NCI-H2107 treated with DMSO at 0.1 percent for 48 hours (cell line): ENCODE data around the gene OR9A4.
"Not testable (repeated sequence)": the region's sequence is repeated elsewhere in the genome, so short reads cannot be mapped to it uniquely, and the experiment has no call there.

Source experiments
- DNase-seq: peaks from one replicate; lab custom pipeline; 2025; ENCODE audit not compliant: unreplicated experiment; lab: John Stamatoyannopoulos, UW

The OR9A4 gene, protein sequence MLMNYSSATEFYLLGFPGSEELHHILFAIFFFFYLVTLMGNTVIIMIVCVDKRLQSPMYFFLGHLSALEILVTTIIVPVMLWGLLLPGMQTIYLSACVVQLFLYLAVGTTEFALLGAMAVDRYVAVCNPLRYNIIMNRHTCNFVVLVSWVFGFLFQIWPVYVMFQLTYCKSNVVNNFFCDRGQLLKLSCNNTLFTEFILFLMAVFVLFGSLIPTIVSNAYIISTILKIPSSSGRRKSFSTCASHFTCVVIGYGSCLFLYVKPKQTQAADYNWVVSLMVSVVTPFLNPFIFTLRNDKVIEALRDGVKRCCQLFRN

DNA sequence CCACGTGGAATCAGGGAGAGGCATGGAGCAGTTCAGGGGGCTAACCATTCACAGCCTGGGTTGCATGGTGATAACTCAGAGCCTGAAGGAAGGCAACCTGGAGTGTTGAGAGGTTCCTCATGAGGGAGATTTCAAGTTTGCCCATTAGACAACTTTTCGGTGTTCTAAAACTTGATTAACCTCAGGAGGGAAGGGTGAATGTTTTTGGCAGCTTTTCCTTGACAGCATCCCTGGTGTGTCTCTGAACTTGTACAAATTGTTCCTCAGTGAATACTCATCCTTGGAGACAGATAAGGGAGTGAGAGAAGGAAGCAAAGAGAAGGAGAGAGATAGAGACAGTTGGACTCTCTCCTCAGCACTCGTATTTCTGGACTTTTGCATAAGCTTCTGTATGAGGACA lies at the start of gene OR9A4:
TSS of gene OR9A4 (plus strand) at position 301 of the 400 bp plus-strand sequence. CDS start 2,477 bp downstream, outside the sequence.
- DNase-seq: no peak

DNA sequence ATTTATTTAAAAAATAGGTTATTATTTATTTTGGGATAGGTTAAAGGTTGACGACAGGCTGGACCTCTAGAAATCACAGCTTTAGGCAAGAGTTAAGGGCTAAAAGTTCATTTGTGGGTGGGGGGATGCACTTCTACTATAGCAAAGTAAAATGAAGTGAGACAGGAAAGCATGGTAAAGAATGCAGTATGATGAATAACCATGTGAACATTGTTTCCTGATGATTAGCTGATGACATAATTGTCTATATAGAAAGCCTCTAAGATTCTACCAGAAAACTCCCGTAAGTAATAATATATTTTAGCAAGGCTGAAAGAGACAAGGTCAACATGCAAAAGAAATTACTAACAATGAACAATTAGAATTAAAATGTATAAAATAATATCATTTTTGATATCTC lies 49.2 kb upstream of the OR9A4 start:
- no peak for DNase-seq

DNA sequence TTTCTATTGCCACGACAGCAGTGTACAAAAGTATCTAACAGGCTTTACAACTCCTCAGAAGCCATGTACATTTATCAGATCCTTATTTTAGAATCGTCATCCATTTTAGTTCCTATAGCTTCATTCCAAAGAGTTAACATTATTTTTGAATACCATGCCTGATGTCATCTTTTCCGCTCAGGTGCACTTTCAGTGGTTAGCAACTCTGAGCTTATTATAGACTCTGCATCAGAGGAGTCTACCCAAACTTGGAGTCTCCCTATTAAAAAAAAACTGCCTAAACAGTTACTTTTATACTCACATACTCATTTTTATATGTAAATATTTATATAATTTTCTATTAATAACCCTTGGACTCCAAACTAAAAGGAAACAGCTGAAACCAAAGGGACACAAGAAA lies 43.3 kb upstream of the OR9A4 start:
- DNase-seq: no peak

DNA sequence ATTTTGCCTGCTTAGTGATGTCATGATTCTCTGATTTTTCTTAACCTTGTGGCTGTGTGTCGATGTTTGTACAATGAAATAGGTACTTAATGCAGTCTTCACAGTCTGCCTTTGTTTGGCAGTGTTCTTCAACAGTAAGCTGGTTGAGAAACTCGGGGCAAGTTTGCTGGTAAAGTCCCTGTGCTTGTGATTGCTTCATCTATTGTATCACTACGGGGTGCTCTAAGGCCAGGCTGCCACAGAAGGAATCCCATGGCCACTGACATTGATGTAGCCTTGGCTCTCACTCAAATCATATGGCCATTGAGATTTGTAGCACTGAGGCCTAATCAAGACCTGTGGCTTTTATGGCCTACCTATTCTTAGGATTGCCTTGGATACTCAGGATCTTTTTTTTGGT lies 41.4 kb upstream of the OR9A4 start:
- no peak for DNase-seq

DNA sequence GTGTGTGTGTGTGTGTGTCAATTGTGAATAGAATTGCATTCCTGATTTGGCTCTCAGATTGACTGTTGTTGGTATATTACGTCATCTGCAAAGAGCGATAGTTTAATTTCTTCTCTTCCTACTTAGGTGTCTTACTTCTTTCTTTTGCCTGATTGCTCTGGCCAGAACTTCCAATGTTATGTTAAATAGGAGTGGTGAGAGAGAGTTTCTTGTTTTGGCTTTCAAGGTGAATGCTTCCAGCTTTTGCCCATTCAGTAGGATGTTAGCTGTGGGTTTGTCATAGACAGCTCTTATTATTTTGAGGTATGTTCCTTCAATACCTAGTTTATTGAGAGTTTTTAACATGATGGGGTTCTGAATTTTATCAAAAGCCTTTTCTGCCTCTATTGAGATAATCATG lies 40.7 kb upstream of the OR9A4 start:
- DNase-seq: no peak

DNA sequence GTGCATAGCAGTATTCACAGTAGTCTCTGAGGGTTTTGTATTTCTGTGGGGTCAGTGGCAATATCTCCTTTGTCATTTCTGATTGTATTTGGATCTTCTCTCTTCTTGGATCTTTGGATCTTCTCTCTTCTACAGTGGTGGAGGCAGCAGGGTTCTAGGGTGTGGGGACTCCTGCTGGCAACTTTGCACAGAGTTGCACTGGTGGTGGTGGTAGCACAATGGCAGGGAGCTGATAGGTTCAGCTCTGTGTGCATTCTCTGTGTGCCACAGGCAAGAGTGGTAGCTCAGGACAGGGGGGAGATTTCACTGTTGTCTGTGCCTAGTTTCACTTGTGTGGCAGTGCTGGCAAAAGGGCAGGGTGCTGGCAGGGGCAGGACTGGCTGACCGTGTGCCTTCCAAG lies 39.8 kb upstream of the OR9A4 start:
- DNase-seq: no peak

DNA sequence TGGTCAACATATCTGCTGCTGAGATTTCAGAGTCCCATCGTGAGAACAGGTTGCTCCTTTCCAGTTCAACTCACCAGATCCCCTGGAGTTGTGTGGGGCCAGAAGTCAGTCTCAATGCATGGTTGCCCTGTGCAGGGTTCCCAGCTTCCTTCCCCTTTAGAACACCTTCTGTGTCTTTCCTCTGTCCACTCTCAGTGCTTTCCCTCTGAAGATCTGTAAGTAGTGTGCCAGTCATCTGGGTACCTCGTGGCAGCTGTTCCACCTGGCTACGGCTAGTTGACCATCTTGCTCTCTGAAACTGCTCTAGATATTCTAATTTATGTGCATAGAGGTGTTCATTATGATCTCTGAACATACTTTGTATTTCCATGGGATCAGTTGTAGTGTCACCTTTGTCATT lies 38.8 kb upstream of the OR9A4 start:
- DNase-seq: no peak

DNA sequence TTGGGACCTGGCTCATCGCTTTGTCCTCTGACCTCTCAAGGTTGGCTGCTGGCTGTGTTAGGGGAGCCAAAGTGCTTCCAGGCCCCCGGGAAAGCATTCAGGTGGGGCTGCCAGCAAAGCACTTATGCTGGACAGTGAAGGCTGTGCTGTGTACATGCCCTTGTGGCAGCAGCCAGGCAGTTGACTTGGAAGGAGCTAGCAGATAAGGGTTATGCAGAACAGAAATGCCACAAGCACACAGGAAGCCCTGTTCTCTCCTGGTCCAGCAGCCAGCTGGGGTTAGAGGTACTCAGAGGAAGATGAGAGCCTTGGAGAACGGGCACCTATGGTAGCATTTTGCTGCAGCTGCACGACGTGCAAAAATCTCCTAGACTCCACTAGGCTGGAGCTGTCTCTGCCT lies 35.2 kb upstream of the OR9A4 start:
- no peak for DNase-seq

DNA sequence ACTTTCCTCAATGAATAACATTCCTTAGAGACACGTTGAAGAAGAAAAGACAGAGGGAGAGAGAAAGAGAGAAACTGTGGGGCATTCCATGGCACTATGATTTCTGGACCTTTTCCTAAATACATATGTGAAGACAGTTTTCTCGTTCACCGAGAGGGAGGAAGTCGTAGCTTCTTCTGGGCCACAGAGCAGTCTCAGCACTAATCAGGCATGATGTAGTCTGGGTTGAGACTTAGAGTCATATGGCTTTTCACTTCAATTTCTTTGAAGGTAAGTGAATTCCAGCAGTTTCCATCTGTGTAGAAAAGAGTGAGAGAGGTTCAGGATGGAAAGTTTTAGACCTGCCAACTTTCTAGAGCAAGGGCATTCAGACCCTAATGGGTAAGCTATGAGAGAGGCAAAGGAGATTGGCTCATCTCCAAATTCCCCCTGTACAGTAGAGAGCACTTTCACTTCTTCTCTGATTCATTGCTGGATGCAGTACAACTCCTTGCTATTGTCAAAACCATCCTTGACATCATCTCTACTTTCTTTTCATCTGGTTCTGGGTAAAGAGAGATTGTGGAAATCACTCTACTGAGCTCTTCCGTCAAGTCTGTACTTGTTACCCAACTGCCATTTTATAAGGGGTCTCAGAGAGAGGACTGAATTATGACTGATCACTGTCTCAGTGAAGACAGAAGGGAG lies 31.5 kb upstream of the OR9A4 start:
- no peak for DNase-seq

DNA sequence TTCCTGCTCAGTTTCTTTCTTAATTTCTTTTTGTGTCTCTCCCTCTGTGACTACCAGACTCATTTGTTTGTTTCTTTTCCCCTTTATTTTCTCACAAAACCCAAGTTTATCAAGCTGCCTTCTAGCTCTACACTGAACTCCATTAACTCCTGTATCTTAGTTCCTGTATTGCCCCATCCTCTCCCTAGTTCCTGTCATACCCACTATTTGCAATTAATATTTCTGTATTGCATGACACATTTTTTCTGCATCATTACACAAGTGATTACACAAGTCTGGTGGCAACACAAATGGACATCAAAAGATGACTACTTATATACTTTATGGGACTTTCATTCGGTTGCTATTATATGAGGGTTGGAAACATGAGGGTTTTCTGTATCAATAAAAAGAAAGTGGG lies 26.9 kb upstream of the OR9A4 start:
- DNase-seq: no peak

DNA sequence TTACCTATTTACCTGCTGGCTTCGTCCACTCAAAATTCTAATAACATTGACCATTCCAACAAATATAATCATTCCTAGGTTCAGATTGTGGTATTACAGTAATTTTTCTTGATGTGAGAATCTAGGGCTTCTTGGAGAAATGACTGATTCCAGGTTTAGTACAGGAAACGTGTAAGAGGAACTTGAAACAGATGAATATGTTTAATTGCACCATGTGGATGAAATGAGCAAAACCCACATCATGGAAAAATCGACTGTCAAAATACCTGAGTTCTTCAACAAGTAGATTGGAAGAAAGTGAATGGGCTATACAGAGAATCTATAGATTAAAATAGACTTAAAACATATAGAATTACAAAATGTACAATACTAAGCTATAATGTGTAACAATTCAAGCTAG lies 24.9 kb upstream of the OR9A4 start:
- DNase-seq: no peak

DNA sequence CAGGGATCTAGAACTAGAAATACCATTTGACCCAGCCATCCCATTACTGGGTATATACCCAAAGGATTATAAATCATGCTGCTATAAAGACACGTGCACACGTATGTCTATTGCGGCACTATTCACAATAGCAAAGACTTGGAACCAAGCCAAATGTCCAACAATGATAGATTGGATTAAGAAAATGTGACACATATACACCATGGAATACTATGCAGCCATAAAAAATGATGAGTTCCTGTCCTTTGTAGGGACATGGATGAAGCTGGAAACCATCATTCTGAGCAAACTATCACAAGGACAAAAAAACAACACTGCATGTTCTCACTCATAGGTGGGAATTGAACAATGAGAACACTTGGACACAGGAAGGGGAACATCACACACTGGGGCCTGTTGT lies 16.8 kb upstream of the OR9A4 start:
- not testable (repeated sequence) for DNase-seq

DNA sequence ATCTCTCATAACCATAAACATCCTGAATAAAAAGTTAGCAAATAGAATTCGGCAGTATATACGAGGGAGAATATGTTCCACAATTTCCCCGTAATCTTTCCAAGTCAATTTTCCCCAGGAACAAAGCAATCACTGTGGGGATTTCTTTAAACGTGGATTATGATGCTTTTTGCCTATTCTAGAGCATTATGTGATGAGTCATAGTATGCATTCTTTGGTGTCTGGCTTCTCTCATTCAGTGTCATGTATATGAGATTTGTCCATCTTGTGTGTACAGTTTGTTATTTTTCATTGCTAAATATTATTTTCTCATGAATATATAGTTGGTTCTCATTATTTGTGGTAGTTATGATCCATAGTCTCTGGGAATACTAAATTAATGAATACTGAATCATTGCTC lies 9.9 kb upstream of the OR9A4 start:
- no peak for DNase-seq

DNA sequence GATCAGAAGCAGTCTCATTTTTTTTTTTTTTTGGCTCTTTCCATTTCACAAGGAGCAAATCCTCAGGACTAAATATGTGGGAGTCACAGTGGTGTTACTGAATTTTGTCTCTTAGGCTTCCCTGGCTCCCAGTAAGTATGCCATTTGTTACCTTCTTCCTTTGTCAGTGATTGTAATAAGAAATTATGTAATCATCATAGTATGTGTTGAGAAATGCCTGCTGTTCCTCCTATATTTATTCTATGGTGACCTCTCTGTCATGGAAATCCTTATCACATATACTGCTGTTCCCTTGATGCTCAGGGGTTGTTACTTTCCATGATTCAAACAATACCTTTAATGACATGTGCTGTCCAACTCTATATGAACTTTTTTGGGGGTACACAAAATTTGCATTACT lies 4.8 kb upstream of the OR9A4 start:
- no peak for DNase-seq

DNA sequence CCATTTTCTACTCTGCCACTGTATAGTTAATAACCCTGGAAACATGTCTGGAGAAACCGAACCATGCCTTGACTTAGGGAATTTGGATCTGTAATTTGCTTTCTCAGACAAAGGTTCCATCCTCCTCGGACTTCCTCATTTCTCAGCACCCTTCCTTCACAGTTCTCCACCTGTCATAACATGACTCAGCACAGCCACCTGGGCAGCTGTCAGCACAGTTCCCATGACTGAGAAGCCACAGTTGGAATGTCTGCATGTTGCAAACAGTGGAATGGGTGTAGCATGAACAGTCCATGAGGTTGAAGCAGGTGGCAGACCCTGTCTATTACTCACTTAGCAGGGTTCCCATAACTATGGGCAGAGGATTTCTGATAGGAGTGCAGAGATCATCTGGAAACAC lies 634 bp upstream of the OR9A4 start:
- DNase-seq: no peak

DNA sequence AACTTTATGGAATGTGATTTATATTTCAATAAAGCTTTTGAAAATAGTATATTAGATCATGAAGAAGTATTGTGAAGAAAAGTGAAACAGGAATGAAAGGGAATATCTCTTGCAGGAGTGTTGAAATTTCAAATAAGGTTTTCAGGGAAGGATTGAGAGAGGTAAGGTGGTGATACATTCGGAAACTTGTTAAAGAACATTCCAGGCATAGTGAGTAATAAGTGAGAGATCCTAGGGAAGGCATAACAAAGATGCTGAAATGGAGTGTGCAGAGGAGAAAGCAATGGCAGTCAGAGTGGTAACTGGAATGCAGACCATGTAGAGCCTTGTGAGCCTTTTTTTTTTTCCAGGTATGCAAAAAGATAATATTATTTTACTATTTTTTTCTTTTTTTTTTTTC lies 4.1 kb downstream of the OR9A4 start:
- no peak for DNase-seq

DNA sequence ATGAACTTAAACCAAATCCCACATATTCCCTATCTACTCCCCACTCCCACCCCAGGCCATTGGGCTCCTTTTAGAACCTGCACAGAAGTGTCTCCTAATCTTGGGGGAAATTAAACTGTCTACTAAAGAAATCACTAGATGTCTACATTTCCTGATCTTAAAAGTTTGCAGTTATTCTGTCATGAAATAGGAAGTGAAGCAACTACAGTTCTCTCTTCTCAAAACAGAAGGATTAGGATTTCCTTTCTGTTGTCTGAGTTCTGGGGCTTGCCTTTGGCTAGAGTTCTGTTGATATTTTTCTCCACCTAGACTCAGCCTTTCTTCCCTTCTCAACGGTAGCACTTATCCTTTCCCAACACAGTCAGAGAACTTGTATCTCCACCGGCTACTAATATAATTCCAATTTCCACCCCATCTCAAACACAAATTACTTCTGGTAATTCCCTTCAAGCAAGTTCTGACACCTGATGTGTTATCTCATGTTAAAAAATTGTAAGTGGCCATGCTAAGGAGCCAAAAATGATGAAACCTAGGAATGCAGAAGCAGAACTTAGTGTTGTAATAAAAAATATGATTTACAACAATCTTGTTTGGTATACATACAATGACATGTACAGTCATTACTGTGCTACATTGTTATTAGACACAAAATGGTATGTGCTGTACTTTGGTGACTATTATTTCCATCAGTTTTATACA lies 12.1 kb downstream of the OR9A4 start:
- DNase-seq: no peak

DNA sequence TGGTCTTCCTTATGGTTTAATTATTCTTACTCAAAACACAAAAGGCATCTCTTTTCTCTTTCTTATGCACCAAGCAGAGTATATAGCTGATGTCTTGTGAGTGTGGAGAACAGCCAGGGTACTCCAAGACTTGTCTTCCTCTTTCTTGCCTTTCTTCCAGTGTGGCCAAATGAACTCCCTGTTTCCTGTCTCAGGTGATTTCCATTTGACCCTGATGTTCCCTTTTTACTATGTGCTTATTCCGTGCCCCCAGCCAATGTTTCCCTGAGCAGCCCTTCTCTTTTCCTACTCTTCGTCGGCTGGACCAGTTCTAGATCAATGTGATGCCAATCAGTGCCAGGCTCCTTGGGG lies 12.6 kb downstream of the OR9A4 start:
- no peak for DNase-seq

DNA sequence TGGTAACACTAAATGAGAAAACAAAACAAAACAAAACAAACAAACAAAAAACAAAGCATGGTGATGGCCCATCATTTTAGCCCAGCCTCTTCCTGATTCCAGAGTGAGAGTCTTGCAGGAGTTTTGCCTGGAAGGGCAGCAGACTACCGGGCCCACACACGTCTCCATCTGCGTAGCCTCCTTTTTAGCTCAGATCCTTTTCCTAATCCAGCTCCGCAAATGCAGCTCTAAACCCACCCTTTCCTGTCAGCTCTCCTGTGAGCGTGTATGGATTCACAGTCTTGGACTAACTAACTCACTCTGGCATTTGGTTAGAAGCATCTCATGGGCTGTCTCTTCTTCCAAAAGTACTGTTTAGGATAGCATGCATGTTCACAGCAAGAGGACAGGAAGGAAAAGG lies 14.0 kb downstream of the OR9A4 start:
- no peak for DNase-seq

DNA sequence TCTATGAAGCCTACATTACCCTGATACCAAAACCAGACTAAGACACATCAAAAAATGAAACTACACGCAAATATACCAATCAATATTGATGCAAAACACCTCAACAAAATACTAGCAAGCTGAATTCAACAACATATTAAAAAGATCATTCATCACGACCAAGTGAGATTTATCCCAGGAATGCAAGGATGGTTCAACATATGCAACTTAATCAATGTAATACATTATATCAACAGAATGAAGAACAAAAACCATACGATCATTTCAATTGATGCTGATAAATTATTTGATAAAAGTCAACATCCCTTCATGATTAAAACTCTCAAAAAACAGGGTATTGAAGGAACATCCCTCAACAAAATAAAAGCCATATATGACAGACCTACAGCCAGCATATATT lies 24.9 kb downstream of the OR9A4 start:
- no peak for DNase-seq

DNA sequence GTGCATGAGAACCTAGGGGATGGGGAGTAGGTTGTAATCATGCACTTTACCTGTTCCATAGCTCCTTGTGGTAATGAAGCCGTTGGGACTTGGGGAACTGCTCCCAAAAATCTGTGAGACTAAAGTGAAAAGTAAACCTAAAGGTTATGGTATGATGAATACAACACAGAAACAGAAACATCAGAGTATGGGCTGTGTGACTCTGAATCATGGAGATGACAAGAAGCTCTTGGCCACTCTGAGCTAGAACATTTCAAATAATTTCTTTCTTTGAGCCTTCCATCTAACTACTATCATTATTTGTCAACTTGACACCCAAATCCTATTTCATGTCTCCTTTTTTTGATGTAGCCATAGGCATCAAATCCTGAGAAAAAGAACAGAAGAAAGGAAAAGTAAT lies 27.6 kb downstream of the OR9A4 start:
- DNase-seq: no peak

DNA sequence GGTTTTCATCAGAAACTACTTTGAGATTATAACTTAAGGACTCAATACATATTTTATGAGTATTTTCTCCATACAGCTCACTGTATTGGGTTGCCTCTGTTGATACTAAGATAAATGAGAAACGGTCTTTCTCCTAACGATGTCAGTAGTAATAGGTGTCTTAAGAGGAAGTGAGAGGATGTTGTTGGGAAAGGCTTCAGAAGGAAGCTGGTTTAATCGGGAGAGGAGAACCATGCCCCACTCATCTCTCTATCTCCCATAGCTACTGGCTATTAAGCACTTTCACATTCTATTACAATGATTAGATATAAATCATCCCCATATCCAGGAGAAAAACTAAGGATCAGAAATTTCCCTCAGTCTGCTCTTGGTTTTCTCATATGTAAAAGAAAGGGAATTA lies 28.6 kb downstream of the OR9A4 start:
- no peak for DNase-seq
